Sigmoid colon (tissue), 7 donors: ENCODE data around the gene MPZL1. TPM values are rescaled to one million over a fixed set of nuclear protein-coding genes. Genes with fewer than 3 reads are reported as not detected.

Source experiments
- DNase-seq: peaks from one replicate; pipeline ENCODE4 v3.0.0-alpha.2; 2019
- H3K27ac ChIP-seq, 4 donors: fragments of 200-600 bp; sonication (generic); one replicate each; pipeline ENCODE4 v1.5.1; 2016 to 2019; ENCODE audit warnings: mild to moderate bottlenecking in 1 of 4
- H3K27me3 ChIP-seq, 3 donors: fragments of 200-600 bp; sonication (generic); one replicate each; pipeline ENCODE4 v1.5.1; 2019; ENCODE audit warnings: mild to moderate bottlenecking in 1 of 3
- H3K36me3 ChIP-seq, 4 donors: fragments of 200-600 bp; sonication (generic); one replicate each; pipeline ENCODE4 v1.5.1; 2016 to 2019
- H3K4me1 ChIP-seq, 4 donors: fragments of 200-600 bp; sonication (generic); one replicate each; pipeline ENCODE4 v1.5.1; 2017 to 2019
- H3K4me3 ChIP-seq, 4 donors: fragments of 200-600 bp; sonication (generic); one replicate each; pipeline ENCODE4 v1.5.1; 2017 to 2019; ENCODE audit warnings: mild to moderate bottlenecking in 2 of 4, moderate library complexity in 1 of 4
- H3K9me3 ChIP-seq, 4 donors: fragments of 200-600 bp in 3 of 4; sonication (generic) in 3 of 4; one replicate each; pipeline versions ENCODE4 v1.5.1 to v1.6.1; 2013 to 2019
- CTCF ChIP-seq, 4 experiments: fragments of 450-650 bp in 3 of 4; fragments of 200-600 bp in 1 of 4; IDR thresholded peaks; one replicate each; pipeline ENCODE4 v1.5.1; 2016 to 2019; ENCODE audit warnings: antibody characterized with exemption in 4 of 4, mild to moderate bottlenecking in 3 of 4, moderate library complexity in 2 of 4
- EP300 ChIP-seq, 4 donors: sonication (generic); formaldehyde crosslinking; IDR thresholded peaks; one replicate each; pipeline ENCODE4 v1.6.1; 2017; ENCODE audit warnings: antibody characterized with exemption in 4 of 4
- POLR2A ChIP-seq, 2 donors: fragments of 450-650 bp; IDR thresholded peaks; one replicate each; pipeline ENCODE4 v1.6.1; 2016; ENCODE audit warnings: antibody characterized with exemption in 2 of 2, mild to moderate bottlenecking in 2 of 2, moderate library complexity in 2 of 2
- POLR2AphosphoS5 ChIP-seq, 4 donors: sonication (generic); formaldehyde crosslinking; IDR thresholded peaks; one replicate each; pipeline ENCODE4 v1.6.1; 2017; ENCODE audit warnings: antibody characterized with exemption in 4 of 4
- WGBS, 2 donors: extraction: QIAGEN DNeasy Blood & Tissue Kit; methylation state at CpG; one replicate each; pipeline ENCODE4 v1.1.7; 2013; 5-methylcytosine and 5-hydroxymethylcytosine counted together
- intact Hi-C: fragments of 100-400 bp; cut with DNase I; formaldehyde crosslinking; loops from one replicate; pipeline ENCODE4 v1.15.1; 2023
- polyA plus RNA-seq, 3 donors: library from polyadenylated mRNA; stranded (reverse); fragments of 200-250 nt; gene quantifications; one replicate each; pipeline ENCODE4 v1.2.3, GENCODE V29; 2013
- total RNA-seq, 4 donors: library from RNA; depleted of rRNA; stranded (reverse); fragments of >200 nt; gene quantifications; one replicate each; pipeline ENCODE4 v1.1.0, GENCODE V29; 2016
- donor health status: healthy with polysubstance abuse.
- donor health status: Bipolar disorder and iron deficiency.
- donor health status: healthy.

MPZL1 gene
- total and polyA plus RNA-seq, 7 donors: 8.8 to 69.5 (median 52.4) TPM

GRCh38 chr1:167756730-167757405, 35.1 kb downstream of the MPZL1 start:
- TF ChIP-seq POLR2AphosphoS5 (IDR thresholded peaks at IDR 0.05) (peak in 3 of 4 donors; percentile 41 to 43 (median 42)), CTCF (IDR thresholded peaks at IDR 0.05) (no peak)
- no peak for DNase-seq
- Histone ChIP-seq H3K36me3 (no peaks in the 10 kb centered on the region), H3K4me3 (no peak overlapping the region), H3K27ac (peak overlapping the region in 1 of 4 donors; percentile 24), H3K9me3 (no peaks in the 10 kb centered on the region), H3K27me3 (no peaks in the 10 kb centered on the region), H3K4me1 (peaks cover 0 to 27% (median 24%) of the 10 kb centered on the region in 4 donors)
- WGBS, 2 donors: 22 to 52% methylated on average over 7 of the region's 7 CpGs
- intact Hi-C loops: no loop called here

DNA sequence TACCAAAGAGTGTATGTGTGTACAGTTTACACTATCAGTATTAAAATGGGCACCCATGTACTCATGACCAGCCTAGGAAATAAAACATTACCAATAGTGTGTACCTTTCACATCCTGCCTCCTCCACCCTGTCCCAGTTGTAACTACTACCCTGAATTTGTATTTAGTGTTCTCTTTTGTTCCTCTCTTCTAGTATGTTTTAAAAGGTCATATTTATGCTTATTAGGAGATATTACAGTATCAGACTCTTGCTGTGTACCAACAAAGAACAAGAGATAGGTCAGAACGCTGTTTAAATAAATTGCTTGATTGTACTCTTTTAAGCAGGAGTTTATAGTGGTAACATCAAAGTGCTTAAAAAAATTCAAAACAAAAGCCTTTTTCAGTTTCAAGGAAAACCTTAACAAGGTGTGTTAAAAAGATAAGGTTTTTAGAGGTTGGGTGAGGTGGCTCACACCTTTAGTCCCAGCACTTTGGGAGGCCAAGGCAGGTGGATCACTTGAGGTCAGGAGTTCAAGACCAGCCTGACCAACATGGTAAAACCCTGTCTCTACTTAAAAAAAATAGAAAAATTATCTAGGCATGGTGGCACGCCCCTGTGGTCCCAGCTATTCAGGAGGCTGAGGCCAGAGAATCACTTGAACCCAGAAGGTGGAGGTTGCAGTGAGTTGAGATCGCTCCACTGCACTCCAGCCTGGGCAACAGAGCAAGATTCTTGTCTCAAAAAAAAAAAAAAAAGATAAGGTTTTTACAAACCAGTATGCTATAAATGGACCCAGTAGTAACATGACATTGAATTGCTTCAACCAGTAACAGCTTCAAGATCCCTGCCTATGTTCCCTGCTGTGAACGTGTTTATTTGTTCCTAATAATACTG, 35.9 kb downstream of the MPZL1 start:
- Histone ChIP-seq H3K27ac (no peak overlapping the region), H3K27me3 (no peaks in the 10 kb centered on the region), H3K4me3 (no peak overlapping the region), H3K9me3 (no peaks in the 10 kb centered on the region), H3K36me3 (no peaks in the 10 kb centered on the region), H3K4me1 (peaks cover 0 to 27% (median 20%) of the 10 kb centered on the region in 4 donors)
- 70 to 85% methylated on average over 4 of the region's 4 CpGs for WGBS, 2 donors
- intact Hi-C loops: no loop called here
- TF ChIP-seq POLR2A (IDR thresholded peaks at IDR 0.05) (no peak), EP300 (IDR thresholded peaks at IDR 0.05) (no peak), CTCF (IDR thresholded peaks at IDR 0.05) (no peak), POLR2AphosphoS5 (IDR thresholded peaks at IDR 0.05) (no peak)
- DNase-seq: no peak

GRCh38 chr1:167761400-167761799, 39.6 kb downstream of the MPZL1 start:
- no peak overlapping the region for H3K27ac ChIP-seq
- H3K4me3 ChIP-seq: no peak overlapping the region
- no peaks in the 10 kb centered on the region for H3K9me3 ChIP-seq
- H3K4me1 ChIP-seq: peaks cover 0 to 36% (median 21%) of the 10 kb centered on the region in 4 donors
- DNase-seq: no peak
- peaks cover 0 to 11% (median 0%) of the 10 kb centered on the region in 4 donors for H3K36me3 ChIP-seq
- 47 to 50% methylated on average over 2 of the region's 2 CpGs for WGBS, 2 donors
- H3K27me3 ChIP-seq: no peaks in the 10 kb centered on the region
- TF ChIP-seq POLR2A (IDR thresholded peaks at IDR 0.05) (no peak), POLR2AphosphoS5 (IDR thresholded peaks at IDR 0.05) (no peak), CTCF (IDR thresholded peaks at IDR 0.05) (no peak), EP300 (IDR thresholded peaks at IDR 0.05) (no peak)
- intact Hi-C loops: no loop called here

DNA sequence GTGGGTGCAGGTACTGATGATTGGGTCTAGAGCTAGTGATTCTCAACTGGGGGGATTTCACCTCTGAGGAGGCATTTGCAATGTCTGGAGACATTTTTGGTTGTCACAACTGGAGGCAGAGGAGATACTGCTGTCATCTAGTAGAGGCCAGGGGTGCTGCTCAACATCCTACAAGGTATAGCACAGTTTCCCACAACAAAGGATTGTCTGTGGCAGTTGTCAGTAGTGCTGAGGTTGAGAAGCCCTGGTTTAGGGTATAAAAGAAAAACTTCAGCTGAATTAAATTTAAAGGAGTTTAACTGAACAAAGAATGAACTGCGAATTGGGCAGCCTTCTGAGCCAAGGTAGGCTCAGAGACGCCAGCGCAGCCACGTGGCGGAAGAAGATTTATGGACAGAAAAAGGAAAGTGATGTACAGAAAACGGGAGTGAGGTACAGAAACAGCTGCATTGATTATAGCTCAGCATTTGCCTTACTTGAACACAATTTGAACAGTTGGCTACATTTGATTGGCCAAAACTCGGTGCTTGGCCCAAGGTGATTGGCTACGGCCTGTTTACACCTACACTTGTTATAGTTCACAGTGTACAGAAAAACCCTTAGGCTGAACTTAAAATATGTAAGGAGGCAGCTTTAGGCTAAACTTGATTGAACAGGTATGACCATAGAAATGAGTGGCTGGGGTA, 40.4 kb downstream of the MPZL1 start:
- no peak for TF ChIP-seq POLR2A (IDR thresholded peaks at IDR 0.05)
- DNase-seq: no peak
- H3K4me1 ChIP-seq: peaks cover 0 to 28% (median 14%) of the 10 kb centered on the region in 4 donors
- intact Hi-C loops: no loop called here
- H3K4me3 ChIP-seq: no peak overlapping the region
- no peaks in the 10 kb centered on the region for H3K9me3 ChIP-seq
- no peak overlapping the region for H3K27ac ChIP-seq
- WGBS, 2 donors: 83 to 94% methylated on average over 8 of the region's 8 CpGs
- peaks cover 0 to 17% (median 0%) of the 10 kb centered on the region in 4 donors for H3K36me3 ChIP-seq
- no peaks in the 10 kb centered on the region for H3K27me3 ChIP-seq
